ENCODE results near the gene DNAH2.

DNA sequence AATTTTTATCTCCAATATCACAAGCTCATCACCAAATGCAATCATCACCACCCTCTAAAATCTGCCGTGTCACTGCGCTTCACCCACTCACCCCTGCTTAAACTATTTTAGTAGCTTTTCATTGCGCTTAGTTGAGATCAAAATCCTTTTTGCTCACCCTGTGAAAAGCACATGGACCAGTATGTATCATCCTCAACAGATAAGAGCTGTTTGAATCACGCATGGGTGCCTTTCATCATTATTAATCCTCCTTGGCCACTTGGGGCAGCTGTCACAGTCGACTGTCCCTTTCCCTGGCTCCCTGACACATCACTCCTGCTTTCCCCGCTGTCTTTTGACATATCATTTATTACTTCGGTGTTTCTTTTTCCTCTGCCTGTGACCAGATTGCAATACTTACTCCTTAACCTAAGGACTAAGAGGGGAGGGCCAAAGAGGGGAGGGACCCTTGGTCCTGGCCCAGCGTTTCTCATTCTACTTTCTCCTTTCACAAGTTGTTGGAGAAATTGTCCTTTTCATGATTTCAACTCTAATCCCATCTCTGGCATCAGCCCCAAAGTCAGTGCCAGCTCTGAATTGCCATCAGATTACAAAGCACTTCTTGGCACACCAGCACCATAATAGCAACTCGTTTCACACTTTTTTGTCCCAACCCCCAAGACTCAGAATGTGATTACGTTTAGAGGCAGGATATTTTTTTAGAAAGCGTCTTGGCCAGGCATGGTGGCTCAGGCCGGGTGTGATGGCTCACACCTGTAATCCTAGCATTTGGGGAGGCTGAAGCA is 107.9 kb downstream of the DNAH2 start:
- TF ChIP-seq, protein P1, sequence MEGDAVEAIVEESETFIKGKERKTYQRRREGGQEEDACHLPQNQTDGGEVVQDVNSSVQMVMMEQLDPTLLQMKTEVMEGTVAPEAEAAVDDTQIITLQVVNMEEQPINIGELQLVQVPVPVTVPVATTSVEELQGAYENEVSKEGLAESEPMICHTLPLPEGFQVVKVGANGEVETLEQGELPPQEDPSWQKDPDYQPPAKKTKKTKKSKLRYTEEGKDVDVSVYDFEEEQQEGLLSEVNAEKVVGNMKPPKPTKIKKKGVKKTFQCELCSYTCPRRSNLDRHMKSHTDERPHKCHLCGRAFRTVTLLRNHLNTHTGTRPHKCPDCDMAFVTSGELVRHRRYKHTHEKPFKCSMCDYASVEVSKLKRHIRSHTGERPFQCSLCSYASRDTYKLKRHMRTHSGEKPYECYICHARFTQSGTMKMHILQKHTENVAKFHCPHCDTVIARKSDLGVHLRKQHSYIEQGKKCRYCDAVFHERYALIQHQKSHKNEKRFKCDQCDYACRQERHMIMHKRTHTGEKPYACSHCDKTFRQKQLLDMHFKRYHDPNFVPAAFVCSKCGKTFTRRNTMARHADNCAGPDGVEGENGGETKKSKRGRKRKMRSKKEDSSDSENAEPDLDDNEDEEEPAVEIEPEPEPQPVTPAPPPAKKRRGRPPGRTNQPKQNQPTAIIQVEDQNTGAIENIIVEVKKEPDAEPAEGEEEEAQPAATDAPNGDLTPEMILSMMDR (IDR thresholded peaks at IDR 0.05) = no peak
- TF ChIP-seq POLR2A (IDR thresholded peaks at IDR 0.05) (no peak), POLR2AphosphoS5 (IDR thresholded peaks at IDR 0.05) (no peak)

Data from breast epithelium (tissue), 3 donors.